Psoas muscle (tissue), 8 donors: ENCODE data around the gene WWC1. TPM values are rescaled to one million over a fixed set of nuclear protein-coding genes. Genes with fewer than 3 reads are reported as not detected.
"Not testable (repeated sequence)": the region's sequence is repeated elsewhere in the genome, so short reads cannot be mapped to it uniquely, and the experiment has no call there.

Experiments
- ATAC-seq, 4 donors: fragments of 200-7000 bp; cut with Tn5 transposase; one replicate each; pipeline ENCODE4 v1.9.1; 2020; ENCODE audit warnings: moderate library complexity in 3 of 4, mild to moderate bottlenecking in 2 of 4
- DNase-seq, 2 donors: peaks; one replicate each; pipeline ENCODE4 v3.0.0-alpha.2; 2020
- H3K27ac ChIP-seq: fragments of 200-600 bp; one replicate; pipeline ENCODE4 v1.8.0; 2022
- H3K27me3 ChIP-seq, 3 donors: fragments of 200-600 bp in 1 of 3; one replicate each; pipeline versions ENCODE4 v1.6.1 to v1.8.0; 2013 to 2022; ENCODE audit warnings: low read length in 2 of 3, mild to moderate bottlenecking in 2 of 3, moderate library complexity in 1 of 3; ENCODE audit not compliant: insufficient read depth in 3 of 3
- H3K36me3 ChIP-seq, 2 donors: fragments of 200-600 bp in 1 of 2; one replicate each; pipeline versions ENCODE4 v1.6.1 to v1.8.0; 2013 to 2022; ENCODE audit warnings: low read depth in 1 of 2, mild to moderate bottlenecking in 1 of 2, moderate library complexity in 1 of 2; ENCODE audit not compliant: insufficient read depth in 1 of 2
- H3K4me1 ChIP-seq: fragments of 200-600 bp; one replicate; pipeline ENCODE4 v1.8.0; 2022
- H3K4me3 ChIP-seq: fragments of 200-600 bp; one replicate; pipeline ENCODE4 v1.8.0; 2022; ENCODE audit warnings: mild to moderate bottlenecking
- H3K9me3 ChIP-seq: fragments of 200-600 bp; one replicate; pipeline ENCODE4 v1.8.0; 2022
- CTCF ChIP-seq: fragments of 200-600 bp; IDR thresholded peaks from one replicate; pipeline ENCODE4 v1.8.0; 2022; ENCODE audit warnings: antibody characterized with exemption
- WGBS, 3 donors: extraction: QIAGEN DNeasy Blood & Tissue Kit; methylation state at CpG; one replicate each; pipeline versions ENCODE4 v1.1.6 to v1.1.7; 2013; 5-methylcytosine and 5-hydroxymethylcytosine counted together
- intact Hi-C, 2 donors: fragments of 100-400 bp; cut with DNase I; formaldehyde crosslinking; loops; one replicate each; pipeline versions ENCODE4 v1.11.0 to v1.14.2; 2022
- polyA plus RNA-seq, 3 donors: library from polyadenylated mRNA; stranded (reverse); fragments of 200-250 nt; gene quantifications; one replicate each; pipeline ENCODE4 v1.2.3, GENCODE V29; 2013
- total RNA-seq, 4 donors: library from RNA; stranded (reverse); fragmentation: NEBNext Ultra II Directional in 2 of 4; extraction: Animal tissue kit (Norgen Biotek cat#: 25700) in 2 of 4; gene quantifications; one replicate each; pipeline versions ENCODE4 v1.2.1 to v1.2.4, GENCODE V29; 2021 to 2023
- donor health status: healthy with polysubstance abuse.
- donor health status: DM: no; HTN: no; CAD: no; lungs with moderate emphysema.
- donor health status: Bipolar disorder and iron deficiency.
- donor health status: healthy.
- donor health status: DM: yes; HTN: yes; CAD: no.
- donor health status: DM: no; HTN: no; CAD: no.
- donor health status: DM: no; HTN: no; CAD: no.
- donor health status: DM: yes; HTN: yes; CAD: no.

WWC1 gene
- total and polyA plus RNA-seq, 7 donors = 0.03 to 0.25 (median 0.08) TPM; not detected in 3

- Histone ChIP-seq H3K27me3 (no peaks in the 10 kb centered on the region), H3K4me1 (no peaks in the 10 kb centered on the region), H3K4me3 (no peak overlapping the region), H3K27ac (no peak overlapping the region), H3K36me3 (no peaks in the 10 kb centered on the region), H3K9me3 (no peaks in the 10 kb centered on the region)
- DNase-seq = no peak
- intact Hi-C loops = no loop called here
- ATAC-seq = no peak
- TF ChIP-seq CTCF = no peak
- 77 to 91% (median 78%) methylated on average over 4 of the region's 4 CpGs for WGBS, 3 donors
Measured at GRCh38 chr5:168307925-168308584, 16.6 kb downstream of the WWC1 start.

- DNase-seq (no peak), ATAC-seq (no peak)
- intact Hi-C loops = no loop called here
- Histone ChIP-seq H3K36me3 (no peaks in the 10 kb centered on the region), H3K9me3 (no peaks in the 10 kb centered on the region), H3K4me1 (no peaks in the 10 kb centered on the region), H3K4me3 (no peak overlapping the region), H3K27ac (no peak overlapping the region), H3K27me3 (no peaks in the 10 kb centered on the region)
- WGBS, 3 donors = 89 to 95% (median 94%) methylated on average over 6 of the region's 6 CpGs
- no peak for TF ChIP-seq CTCF
Measured at GRCh38 chr5:168308976-168309598, 17.6 kb downstream of the WWC1 start.

GRCh38 chr5:168310541-168310940, 19.1 kb downstream of the WWC1 start:
- H3K4me1 ChIP-seq, ATAC-seq, intact Hi-C loops, H3K27ac ChIP-seq, DNase-seq, H3K9me3 ChIP-seq, H3K36me3 ChIP-seq, H3K27me3 ChIP-seq, H3K4me3 ChIP-seq: not testable (repeated sequence)
- 77 to 89% (median 81%) methylated on average over 3 of the region's 3 CpGs for WGBS, 3 donors

GRCh38 chr5:168311061-168311566, 19.7 kb downstream of the WWC1 start:
- WGBS, 3 donors = 63 to 70% (median 64%) methylated on average over 6 of the region's 6 CpGs
- intact Hi-C loops = no loop called here
- Histone ChIP-seq H3K9me3 (no peaks in the 10 kb centered on the region), H3K4me3 (no peak overlapping the region), H3K36me3 (no peaks in the 10 kb centered on the region), H3K4me1 (no peaks in the 10 kb centered on the region), H3K27ac (no peak overlapping the region), H3K27me3 (no peaks in the 10 kb centered on the region)
- ATAC-seq (no peak), DNase-seq (no peak)
- TF ChIP-seq CTCF = no peak

GRCh38 chr5:168312606-168313295, 21.3 kb downstream of the WWC1 start:
- no peak for DNase-seq
- ATAC-seq = no peak
- H3K27me3 ChIP-seq = no peaks in the 10 kb centered on the region
- intact Hi-C loops = no loop called here
- WGBS, 3 donors = 71 to 79% (median 76%) methylated on average over 11 of the region's 11 CpGs
- no peak for TF ChIP-seq CTCF
- H3K4me3 ChIP-seq = no peak overlapping the region
- no peaks in the 10 kb centered on the region for H3K4me1 ChIP-seq
- no peak overlapping the region for H3K27ac ChIP-seq
- no peaks in the 10 kb centered on the region for H3K36me3 ChIP-seq
- H3K9me3 ChIP-seq = no peaks in the 10 kb centered on the region
